K562 (cell line): ENCODE data around the gene SLC25A21. TPM values are rescaled to one million over a fixed set of nuclear protein-coding genes. Genes with fewer than 3 reads are reported as not detected.

ENCODE experiments used
- ATAC-seq: fragments of 200-7000 bp; cut with Tn5 transposase; 3 replicates; pipeline ENCODE4 v1.9.1; 2020; ENCODE audit warnings: moderate library complexity
- BruUV-seq: library from RNA; stranded (reverse); fragments of 400-500 nt; replicated peaks from 2 replicates; lab custom pipeline; 2021; lab: Mats Ljungman, UMichigan
- CTCF ChIA-PET: fragments of 300-600 bp; formaldehyde crosslinking; extraction: SDS; loops from one replicate; lab custom pipeline; 2021; ENCODE audit warnings: low intra/inter-chr PET ratio; lab: Yijun Ruan, JAX
- POLR2A ChIA-PET: fragments of 300-600, 350-650 bp; sonication (Branson Sonifier 250); formaldehyde crosslinking; extraction: SDS; loops from one replicate; lab custom pipeline; 2021; ENCODE audit warnings: antibody characterized with exemption, inconsistent platforms; lab: Yijun Ruan, JAX
- DNase-seq, 4 experiments: peaks; one replicate each; pipeline versions ENCODE4 v3.0.0 to v3.0.0-alpha.2; 2011 to 2018; ENCODE audit warnings: low spot score in 3 of 4, mixed read lengths in 3 of 4; ENCODE audit errors: extremely low read depth in 1 of 4
- FAIRE-seq: peaks from 2 replicates; lab custom pipeline; 2011; peaks lifted over from hg19 to GRCh38; lab: Jason Lieb, UNC
- H2AFZ ChIP-seq: 2 replicates; pipeline ENCODE4 v1.6.0; 2011; ENCODE audit warnings: low read depth, low read length, control low read depth, inconsistent platforms
- H3K27ac ChIP-seq: fragments of 200-600 bp; 3 replicates; pipeline ENCODE4 v1.8.0; 2011; ENCODE audit warnings: low read depth, mild to moderate bottlenecking, control low read depth, inconsistent platforms, low read length, moderate library complexity, mixed read lengths; ENCODE audit errors: extremely low read depth
- H3K27me3 ChIP-seq, 2 experiments: fragments of 300-600 bp in 1 of 2; 2 replicates in 1 of 2; 3 replicates in 1 of 2; pipeline versions ENCODE4 v1.6.0 to v1.8.0; 2011; ENCODE audit warnings: inconsistent platforms in 2 of 2, low read length in 2 of 2, mild to moderate bottlenecking in 1 of 2, mixed read lengths in 1 of 2, moderate library complexity in 1 of 2; ENCODE audit not compliant: control insufficient read depth in 2 of 2, insufficient read depth in 2 of 2
- H3K36me3 ChIP-seq: fragments of 300-600 bp; 3 replicates; pipeline ENCODE4 v1.8.0; 2011; ENCODE audit warnings: mild to moderate bottlenecking, low read length, inconsistent platforms; ENCODE audit not compliant: control insufficient read depth, insufficient read depth
- H3K4me1 ChIP-seq, 2 experiments: fragments of 200-600 bp in 1 of 2; replicated peaks in 1 of 2; 2 replicates in 1 of 2; 3 replicates in 1 of 2; pipeline versions ENCODE4 v1.5.1 to v1.8.0; 2011; ENCODE audit warnings: inconsistent platforms in 2 of 2, low read length in 2 of 2, mild to moderate bottlenecking in 1 of 2, mixed read lengths in 1 of 2, moderate library complexity in 1 of 2; ENCODE audit not compliant: control insufficient read depth in 2 of 2, insufficient read depth in 2 of 2
- H3K4me2 ChIP-seq: 2 replicates; pipeline ENCODE4 v1.6.1; 2011; ENCODE audit warnings: low read length, control low read depth, inconsistent platforms, mixed read lengths; ENCODE audit not compliant: insufficient read depth
- H3K4me3 ChIP-seq: fragments of 200-600 bp; sonication (generic), shearing (Covaris generic); 2 replicates; pipeline ENCODE4 v1.5.1; 2016; ENCODE audit warnings: control low read depth, inconsistent platforms
- H3K79me2 ChIP-seq: fragments of 200-600 bp; 3 replicates; pipeline ENCODE4 v1.8.0; 2011; ENCODE audit warnings: low read length, inconsistent platforms; ENCODE audit not compliant: control insufficient read depth, insufficient read depth
- H3K9ac ChIP-seq, 2 experiments: 2 replicates each; pipeline versions ENCODE4 v1.6.0 to v1.6.1; 2011; ENCODE audit warnings: low read depth in 2 of 2, low read length in 2 of 2, control low read depth in 1 of 2, inconsistent platforms in 1 of 2, mild to moderate bottlenecking in 1 of 2, mixed read lengths in 1 of 2; ENCODE audit not compliant: insufficient read depth in 1 of 2
- H3K9me1 ChIP-seq: one replicate; pipeline ENCODE4 v1.6.0; 2011; ENCODE audit warnings: inconsistent platforms, mild to moderate bottlenecking, low read length, moderate library complexity; ENCODE audit not compliant: control insufficient read depth, insufficient read depth
- H3K9me3 ChIP-seq: replicated peaks from 2 replicates; pipeline ENCODE4 v1.5.1; 2011; ENCODE audit warnings: low read depth, low read length, inconsistent platforms; ENCODE audit not compliant: control insufficient read depth, insufficient read depth
- H4K20me1 ChIP-seq: replicated peaks from 2 replicates; pipeline ENCODE4 v1.6.1; 2011; ENCODE audit warnings: low read length, inconsistent platforms, mixed read lengths; ENCODE audit not compliant: control insufficient read depth, insufficient read depth
- GABPA ChIP-seq: fragments of 200-800 bp; sonication (Bioruptor generic); conservative IDR thresholded peaks from 2 replicates; pipeline ENCODE4 v1.6.1; 2016; ENCODE audit warnings: low read depth, missing genetic modification characterization, missing compliant biosample characterization
- NFXL1 ChIP-seq: fragments of 450-650 bp; formaldehyde crosslinking; IDR thresholded peaks from 2 replicates; pipeline ENCODE4 v1.4.0; 2021; ENCODE audit warnings: mild to moderate bottlenecking
- NR3C1 ChIP-seq: sonication (generic); formaldehyde crosslinking; IDR thresholded peaks from 2 replicates; pipeline ENCODE4 v1.8.1; 2022; ENCODE audit warnings: missing genetic modification reagents
- ZNF212 ChIP-seq: fragments of 450-650 bp; formaldehyde crosslinking; IDR thresholded peaks from 2 replicates; pipeline ENCODE4 v1.4.0; 2020; ENCODE audit warnings: mild to moderate bottlenecking
- ZNF507 ChIP-seq: conservative IDR thresholded peaks from 2 replicates; pipeline ENCODE4 v1.6.1; 2017; ENCODE audit warnings: missing genetic modification characterization, missing compliant biosample characterization
- WGBS: fragments of 100-300 bp; shearing (Covaris generic); methylation state at CpG from one replicate; pipeline ENCODE4 v1.1.6; 2016; ENCODE audit warnings: low coverage, mixed read lengths; ENCODE audit not compliant: insufficient coverage; ENCODE audit errors: missing lambda C conversion rate; 5-methylcytosine and 5-hydroxymethylcytosine counted together
- in situ Hi-C: fragments of 300-500 bp; cut with MboI; formaldehyde crosslinking; loops from 4 replicates; pipeline ENCODE4 v1.15.0; 2018; ENCODE audit warnings: inconsistent platforms, mixed read lengths
- intact Hi-C: fragments of 100-400 bp; cut with micrococcal nuclease; formaldehyde crosslinking; loops from 2 replicates; pipeline ENCODE4 v1.14.2; 2022
- polyA plus RNA-seq, 8 experiments: library from polyadenylated mRNA; depleted of rRNA in 4 of 8; stranded (reverse) in 5 of 8; unstranded in 3 of 8; fragments of >200 nt; fragmentation: Nextera tagmentation in 2 of 8; fragmentation: Illumina TruSeq in 1 of 8; extraction: Ambion mirVana in 2 of 8; extraction: Trizol in 1 of 8; gene quantifications; 2 replicates each; pipeline versions ENCODE4 v1.2.1 to v1.2.3, GENCODE V29; 2011 to 2014; ENCODE audit warnings: inconsistent platforms in 1 of 8, missing spikeins in 1 of 8
- total RNA-seq, 7 experiments: library from RNA; depleted of rRNA in 6 of 7; stranded (reverse); fragments of >200 nt in 6 of 7; fragmentation: Illumina TruSeq in 2 of 7; extraction: Trizol in 2 of 7; gene quantifications; 2 replicates each; pipeline versions ENCODE4 v1.2.1 to v1.2.3, GENCODE V29; 2011 to 2021; ENCODE audit warnings: low replicate concordance in 1 of 7
- TF ChIP-seq, protein P1 (sequence below): fragments of 250-450 bp; sonication (Bioruptor Pico); IDR thresholded peaks from 2 replicates; pipeline ENCODE4 v1.8.0; 2021; ENCODE audit warnings: moderate library complexity, mild to moderate bottlenecking, inconsistent platforms
- TF ChIP-seq, protein P2 (sequence below): fragments of 250-450 bp; sonication (Bioruptor Pico); IDR thresholded peaks from 2 replicates; pipeline ENCODE4 v1.5.0; 2020; ENCODE audit warnings: mild to moderate bottlenecking

The SLC25A21 gene
- total and polyA plus RNA-seq, 9 of the 15 experiments (the other 6 are each of a cell fraction or from before 2014, with no cell fraction given): 15.2 to 46.7 (median 28.7) TPM

DNA sequence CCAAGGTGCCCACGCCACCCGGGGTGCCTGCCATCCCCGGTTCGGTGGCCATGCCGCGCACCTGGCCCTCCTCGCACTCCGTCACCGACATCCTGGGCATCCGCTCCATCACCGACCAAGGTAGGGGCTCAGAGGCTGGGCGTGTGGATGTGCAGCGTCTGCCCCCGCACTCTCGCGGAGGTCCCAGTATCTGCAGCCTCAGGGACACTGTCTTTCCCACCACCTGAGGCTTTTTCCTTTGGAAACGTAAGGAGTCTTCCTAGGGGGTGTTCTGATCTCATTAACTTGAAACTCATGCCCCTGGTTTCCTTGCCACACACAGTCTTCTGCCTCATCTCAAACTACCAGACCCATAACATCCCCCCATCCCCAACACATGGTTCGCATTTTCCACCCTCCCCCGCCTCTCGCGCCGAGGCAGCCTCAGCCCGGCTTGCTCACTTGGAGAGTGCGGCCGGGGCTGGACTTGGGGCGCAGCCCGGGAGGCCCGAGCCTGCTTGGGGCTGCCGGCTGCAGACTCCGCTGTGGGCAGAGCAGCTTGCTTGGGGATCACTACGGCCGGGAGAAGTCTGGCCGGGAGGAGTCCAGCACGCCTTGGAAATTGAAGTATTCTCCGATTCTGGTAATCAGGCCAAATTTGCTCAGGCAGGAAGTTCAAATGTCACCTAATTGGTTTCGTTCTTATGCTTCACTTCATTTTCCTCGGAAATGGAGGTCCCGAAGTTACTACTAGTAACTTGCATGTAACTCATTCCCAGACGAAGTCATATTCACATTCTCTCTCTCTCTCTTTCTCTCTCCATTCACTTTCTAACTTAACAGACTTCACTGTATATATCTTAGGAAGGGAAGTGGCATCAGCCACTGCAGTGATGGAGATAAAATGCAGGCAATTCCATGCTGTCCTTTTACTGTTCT, 508.7 kb downstream of the SLC25A21 start:
- intact Hi-C loops (loop anchor here (10.0 kb wide), 1 partner anchor 101 kb away; no protein-coding TSS in a partner anchor), in situ Hi-C loops (no loop called here)
- Histone ChIP-seq H3K4me1 (peaks cover 0 to 21% of the 10 kb centered on the region in 2 experiments; a peak in 2 of 5 replicates), H3K4me3 (no peak overlapping the region), H3K79me2 (peaks cover 6% of the 10 kb centered on the region; the same call in 2 of the 3 replicates), H3K36me3 (peaks cover 13% of the 10 kb centered on the region), H3K27me3 (no peaks in the 10 kb centered on the region), H4K20me1 (no peaks in the 10 kb centered on the region), H3K4me2 (no peak overlapping the region), H3K9me3 (no peaks in the 10 kb centered on the region; the same call in 1 of the 2 replicates), H2AFZ (no peak overlapping the region), H3K9me1 (no peaks in the 10 kb centered on the region), H3K27ac (no peak overlapping the region), H3K9ac (no peak overlapping the region; a peak in 1 of 4 replicates)
- ChIA-PET CTCF (no interaction called here), POLR2A (no interaction called here)
- no peak for FAIRE-seq
- TF ChIP-seq GABPA (tag) (no peak), ZNF507 (tag) (no peak), ZNF212 (no peak), NFXL1 (CRISPR knock-in tag) (no peak), NR3C1 (CRISPR knock-in tag) (no peak)
- TF ChIP-seq, protein P1, sequence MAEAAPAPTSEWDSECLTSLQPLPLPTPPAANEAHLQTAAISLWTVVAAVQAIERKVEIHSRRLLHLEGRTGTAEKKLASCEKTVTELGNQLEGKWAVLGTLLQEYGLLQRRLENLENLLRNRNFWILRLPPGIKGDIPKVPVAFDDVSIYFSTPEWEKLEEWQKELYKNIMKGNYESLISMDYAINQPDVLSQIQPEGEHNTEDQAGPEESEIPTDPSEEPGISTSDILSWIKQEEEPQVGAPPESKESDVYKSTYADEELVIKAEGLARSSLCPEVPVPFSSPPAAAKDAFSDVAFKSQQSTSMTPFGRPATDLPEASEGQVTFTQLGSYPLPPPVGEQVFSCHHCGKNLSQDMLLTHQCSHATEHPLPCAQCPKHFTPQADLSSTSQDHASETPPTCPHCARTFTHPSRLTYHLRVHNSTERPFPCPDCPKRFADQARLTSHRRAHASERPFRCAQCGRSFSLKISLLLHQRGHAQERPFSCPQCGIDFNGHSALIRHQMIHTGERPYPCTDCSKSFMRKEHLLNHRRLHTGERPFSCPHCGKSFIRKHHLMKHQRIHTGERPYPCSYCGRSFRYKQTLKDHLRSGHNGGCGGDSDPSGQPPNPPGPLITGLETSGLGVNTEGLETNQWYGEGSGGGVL (CRISPR knock-in tag): no peak
- TF ChIP-seq, protein P2, sequence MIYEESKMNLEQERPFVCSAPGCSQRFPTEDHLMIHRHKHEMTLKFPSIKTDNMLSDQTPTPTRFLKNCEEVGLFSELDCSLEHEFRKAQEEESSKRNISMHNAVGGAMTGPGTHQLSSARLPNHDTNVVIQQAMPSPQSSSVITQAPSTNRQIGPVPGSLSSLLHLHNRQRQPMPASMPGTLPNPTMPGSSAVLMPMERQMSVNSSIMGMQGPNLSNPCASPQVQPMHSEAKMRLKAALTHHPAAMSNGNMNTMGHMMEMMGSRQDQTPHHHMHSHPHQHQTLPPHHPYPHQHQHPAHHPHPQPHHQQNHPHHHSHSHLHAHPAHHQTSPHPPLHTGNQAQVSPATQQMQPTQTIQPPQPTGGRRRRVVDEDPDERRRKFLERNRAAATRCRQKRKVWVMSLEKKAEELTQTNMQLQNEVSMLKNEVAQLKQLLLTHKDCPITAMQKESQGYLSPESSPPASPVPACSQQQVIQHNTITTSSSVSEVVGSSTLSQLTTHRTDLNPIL (CRISPR knock-in tag): no peak
- ATAC-seq: no peak
- no peak for DNase-seq
- 93% methylated on average over 30 of the region's 39 CpGs for WGBS
- BruUV-seq: no TSS peak
